Measurements from ENCODE around the gene TBC1D21. TPM values are rescaled to one million over a fixed set of nuclear protein-coding genes. Genes with fewer than 3 reads are reported as not detected.

Gene TBC1D21
- polyA plus RNA-seq, 3 donors, result not detected

GRCh38 chr15:73867426-73867825 is 5.9 kb upstream of the TBC1D21 start:
- TF ChIP-seq, protein P1, sequence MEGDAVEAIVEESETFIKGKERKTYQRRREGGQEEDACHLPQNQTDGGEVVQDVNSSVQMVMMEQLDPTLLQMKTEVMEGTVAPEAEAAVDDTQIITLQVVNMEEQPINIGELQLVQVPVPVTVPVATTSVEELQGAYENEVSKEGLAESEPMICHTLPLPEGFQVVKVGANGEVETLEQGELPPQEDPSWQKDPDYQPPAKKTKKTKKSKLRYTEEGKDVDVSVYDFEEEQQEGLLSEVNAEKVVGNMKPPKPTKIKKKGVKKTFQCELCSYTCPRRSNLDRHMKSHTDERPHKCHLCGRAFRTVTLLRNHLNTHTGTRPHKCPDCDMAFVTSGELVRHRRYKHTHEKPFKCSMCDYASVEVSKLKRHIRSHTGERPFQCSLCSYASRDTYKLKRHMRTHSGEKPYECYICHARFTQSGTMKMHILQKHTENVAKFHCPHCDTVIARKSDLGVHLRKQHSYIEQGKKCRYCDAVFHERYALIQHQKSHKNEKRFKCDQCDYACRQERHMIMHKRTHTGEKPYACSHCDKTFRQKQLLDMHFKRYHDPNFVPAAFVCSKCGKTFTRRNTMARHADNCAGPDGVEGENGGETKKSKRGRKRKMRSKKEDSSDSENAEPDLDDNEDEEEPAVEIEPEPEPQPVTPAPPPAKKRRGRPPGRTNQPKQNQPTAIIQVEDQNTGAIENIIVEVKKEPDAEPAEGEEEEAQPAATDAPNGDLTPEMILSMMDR (IDR thresholded peaks at IDR 0.05), result no peak
- no peak overlapping the region for H3K9ac ChIP-seq (ENCODE audit: insufficient read depth, low read length, poor library complexity, severe bottlenecking)
- no peak overlapping the region for H3K27ac ChIP-seq (ENCODE audit: low read depth in 1 of 2, low read length in 2 of 2)
- H3K27ac Mint-ChIP-seq, result no peak overlapping the region
- peaks cover 7 to 60% (median 19%) of the 10 kb centered on the region in 3 donors for H3K27me3 Mint-ChIP-seq (ENCODE audit: low read depth in 3 of 3)
- H3K36me3 ChIP-seq (replicated peaks in 1 of 2; ENCODE audit: control insufficient read depth in 1 of 2, insufficient read depth in 2 of 2, low read length in 2 of 2), result no peaks in the 10 kb centered on the region
- H3K4me3 ChIP-seq (replicated peaks in 1 of 3; ENCODE audit: low read depth in 2 of 3, low read length in 3 of 3), result no peak overlapping the region
- H3K4me1 ChIP-seq (ENCODE audit: control insufficient read depth in 1 of 2, insufficient read depth in 2 of 2, low read length in 2 of 2), result no peaks in the 10 kb centered on the region
- H3K4me2 ChIP-seq (replicated peaks; ENCODE audit: extremely low read depth, low read length, poor library complexity, severe bottlenecking), result no peak overlapping the region
- no peak overlapping the region for H3K4me3 Mint-ChIP-seq
- H3K9me3 Mint-ChIP-seq, result peaks cover 0 to 5% (median 0%) of the 10 kb centered on the region in 7 donors
- DNase-seq, result no peak
- no peaks in the 10 kb centered on the region for H3K4me1 Mint-ChIP-seq
- intact Hi-C loops (cut with micrococcal nuclease), result no loop called here
- no peaks in the 10 kb centered on the region for H3K9me3 ChIP-seq (replicated peaks in 1 of 2; ENCODE audit: control insufficient read depth in 1 of 2, insufficient read depth in 1 of 2, low read length in 2 of 2)
- H2AFZ ChIP-seq (ENCODE audit: insufficient read depth, low read depth, low read length, poor library complexity, severe bottlenecking), result no peak overlapping the region
- H4K20me1 ChIP-seq (ENCODE audit: insufficient read depth, low read length), result no peaks in the 10 kb centered on the region
- 41% methylated on average over 3 of the region's 3 CpGs for WGBS (ENCODE audit: insufficient coverage)
- peaks cover 5% of the 10 kb centered on the region in 2 donors for H3K27me3 ChIP-seq (ENCODE audit: control insufficient read depth in 2 of 2, insufficient read depth in 2 of 2, low read length in 2 of 2)
- no peaks in the 10 kb centered on the region for H3K79me2 ChIP-seq (ENCODE audit: insufficient read depth, low read length)
- H3K36me3 Mint-ChIP-seq, result no peaks in the 10 kb centered on the region

- peaks cover 3 to 57% (median 21%) of the 10 kb centered on the region in 3 donors for H3K27me3 Mint-ChIP-seq (ENCODE audit: low read depth in 3 of 3)
- H3K79me2 ChIP-seq (ENCODE audit: insufficient read depth, low read length), result no peaks in the 10 kb centered on the region
- no peak overlapping the region for H3K27ac Mint-ChIP-seq
Observed at GRCh38 chr15:73867956-73868355, 5.4 kb upstream of the TBC1D21 start.

More at GRCh38 chr15:73867956-73868355, 5.4 kb upstream of the TBC1D21 start:
- Histone ChIP-seq H3K27me3 (ENCODE audit: control insufficient read depth in 2 of 2, insufficient read depth in 2 of 2, low read length in 2 of 2) (peaks cover 5 to 8% of the 10 kb centered on the region in 2 donors), H2AFZ (ENCODE audit: insufficient read depth, low read depth, low read length, poor library complexity, severe bottlenecking) (no peak overlapping the region), H3K36me3 (replicated peaks in 1 of 2; ENCODE audit: control insufficient read depth in 1 of 2, insufficient read depth in 2 of 2, low read length in 2 of 2) (no peaks in the 10 kb centered on the region), H3K4me3 (replicated peaks in 1 of 3; ENCODE audit: low read depth in 2 of 3, low read length in 3 of 3) (no peak overlapping the region), H3K9me3 (replicated peaks in 1 of 2; ENCODE audit: control insufficient read depth in 1 of 2, insufficient read depth in 1 of 2, low read length in 2 of 2) (no peaks in the 10 kb centered on the region), H4K20me1 (ENCODE audit: insufficient read depth, low read length) (no peaks in the 10 kb centered on the region), H3K27ac (ENCODE audit: low read depth in 1 of 2, low read length in 2 of 2) (no peak overlapping the region), H3K9ac (ENCODE audit: insufficient read depth, low read length, poor library complexity, severe bottlenecking) (no peak overlapping the region), H3K4me1 (ENCODE audit: control insufficient read depth in 1 of 2, insufficient read depth in 2 of 2, low read length in 2 of 2) (no peaks in the 10 kb centered on the region), H3K4me2 (replicated peaks; ENCODE audit: extremely low read depth, low read length, poor library complexity, severe bottlenecking) (no peak overlapping the region)
- Mint-ChIP-seq H3K4me1 (no peaks in the 10 kb centered on the region), H3K4me3 (no peak overlapping the region), H3K36me3 (no peaks in the 10 kb centered on the region), H3K9me3 (peaks cover 0 to 5% (median 0%) of the 10 kb centered on the region in 7 donors)
- no peak for DNase-seq
- TF ChIP-seq, protein P1 (IDR thresholded peaks at IDR 0.05), result no peak
- WGBS (ENCODE audit: insufficient coverage), result 100% methylated on average over 1 of the region's 2 CpGs
- intact Hi-C loops (cut with micrococcal nuclease), result no loop called here
